ENCODE data around the gene UGT1A9. TPM values are rescaled to one million over a fixed set of nuclear protein-coding genes. Genes with fewer than 3 reads are reported as not detected.

UGT1A9 gene
- total and polyA plus RNA-seq, 10 of the 15 experiments (the other 5 are each of a cell fraction or from before 2014, with no cell fraction given), result 0.07 TPM; not detected in 9

DNA sequence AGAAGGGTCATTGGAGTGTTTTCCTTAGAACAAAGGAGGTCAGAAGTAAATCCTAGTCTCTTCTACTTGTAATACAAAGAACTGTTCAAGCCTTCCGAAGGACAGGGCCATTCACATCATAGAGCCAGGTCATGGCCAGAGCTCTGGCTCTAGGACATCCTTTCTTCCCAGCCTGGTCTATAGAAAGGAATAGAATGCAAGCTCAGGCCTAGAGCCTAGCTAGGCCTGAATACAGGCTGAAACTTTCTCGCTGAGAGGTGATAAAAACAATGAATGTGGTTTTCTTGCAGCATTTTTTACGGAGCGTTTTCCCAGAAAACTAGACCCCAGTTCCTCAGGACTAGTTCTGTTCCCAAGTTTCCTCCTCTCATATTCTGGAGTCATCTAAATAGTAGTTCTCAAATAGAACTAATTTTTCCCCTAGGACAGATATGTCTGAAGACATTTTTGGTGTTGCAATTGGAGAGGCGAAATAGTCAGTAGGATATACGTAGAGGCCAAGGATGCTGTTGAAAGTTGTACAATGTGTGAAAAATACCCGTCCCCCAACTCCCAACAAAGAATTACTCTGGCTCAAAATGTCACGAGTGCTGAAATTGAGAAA is 27.8 kb downstream of the UGT1A9 start:
- no peak for TF ChIP-seq PML (IDR thresholded peaks at IDR 0.05; ENCODE audit: low read length)
- no peak for TF ChIP-seq YBX1 (IDR thresholded peaks at IDR 0.05)
- no peak for TF ChIP-seq SIX5 (IDR thresholded peaks at IDR 0.05; ENCODE audit: low read depth, low read length, severe bottlenecking)
- TF ChIP-seq, protein P1, sequence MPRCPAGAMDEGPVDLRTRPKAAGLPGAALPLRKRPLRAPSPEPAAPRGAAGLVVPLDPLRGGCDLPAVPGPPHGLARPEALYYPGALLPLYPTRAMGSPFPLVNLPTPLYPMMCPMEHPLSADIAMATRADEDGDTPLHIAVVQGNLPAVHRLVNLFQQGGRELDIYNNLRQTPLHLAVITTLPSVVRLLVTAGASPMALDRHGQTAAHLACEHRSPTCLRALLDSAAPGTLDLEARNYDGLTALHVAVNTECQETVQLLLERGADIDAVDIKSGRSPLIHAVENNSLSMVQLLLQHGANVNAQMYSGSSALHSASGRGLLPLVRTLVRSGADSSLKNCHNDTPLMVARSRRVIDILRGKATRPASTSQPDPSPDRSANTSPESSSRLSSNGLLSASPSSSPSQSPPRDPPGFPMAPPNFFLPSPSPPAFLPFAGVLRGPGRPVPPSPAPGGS (IDR thresholded peaks at IDR 0.05; ENCODE audit: borderline replicate concordance, insufficient read depth, low read depth, low read length, poor library complexity, severe bottlenecking), result no peak
- no peak for TF ChIP-seq SP1 (IDR thresholded peaks at IDR 0.05; ENCODE audit: low read depth, low read length)
- no peak for TF ChIP-seq NBN (IDR thresholded peaks at IDR 0.05)
- TF ChIP-seq HCFC1 (IDR thresholded peaks at IDR 0.05; ENCODE audit: low read length), result no peak
- TF ChIP-seq FOS (IDR thresholded peaks at IDR 0.05; ENCODE audit: borderline replicate concordance, extremely low read depth, insufficient read length), result no peak
- no peak for TF ChIP-seq SMARCA5 (IDR thresholded peaks at IDR 0.05)
- TF ChIP-seq RELA (IDR thresholded peaks at IDR 0.05; ENCODE audit: borderline replicate concordance, partially characterized antibody), result no peak
- no peaks in the 10 kb centered on the region for H3K27me3 ChIP-seq (replicated peaks in 1 of 2; ENCODE audit: control insufficient read depth in 2 of 2, insufficient read depth in 2 of 2, low read length in 1 of 2)
- H2AFZ ChIP-seq (ENCODE audit: control insufficient read depth, low read depth, low read length), result no peak overlapping the region
- ATAC-seq (no peak), DNase-seq (ENCODE audit: low read depth, low spot score) (no peak), FAIRE-seq (no peak)
- no peak overlapping the region for H3K4me2 ChIP-seq (ENCODE audit: control insufficient read depth, insufficient read depth)
- ChIA-PET SMC1A (ENCODE audit: uncharacterized antibody, unreplicated experiment) (interaction anchor here (1.0 kb wide), 1 partner anchor 45 kb away, joined by 3 read pairs; no protein-coding TSS in a partner anchor), POLR2A (no interaction called here), RAD21 (ENCODE audit: unreplicated experiment) (no interaction called here), CTCF (no interaction called here)
- WGBS (ENCODE audit: insufficient coverage, insufficient replicate concordance, low lambda C conversion rate, missing lambda C conversion rate), result 54% methylated on average over 8 of the region's 8 CpGs
- no peaks in the 10 kb centered on the region for H3K9me3 ChIP-seq (replicated peaks; ENCODE audit: control insufficient read depth, insufficient read depth, low read length)
- intact Hi-C loops (cut with micrococcal nuclease; ENCODE audit: unreplicated experiment) (no loop called here), in situ Hi-C loops (cut with MboI) (no loop called here)
- H3K36me3 ChIP-seq (ENCODE audit: control insufficient read depth in 2 of 2, insufficient read depth in 2 of 2, low read length in 1 of 2), result no peaks in the 10 kb centered on the region
- no TSS peak for BruUV-seq (replicated peaks)
- no peaks in the 10 kb centered on the region for H3K4me1 ChIP-seq (ENCODE audit: control insufficient read depth, insufficient read depth, low read length)
- no peaks in the 10 kb centered on the region for H3K79me2 ChIP-seq (ENCODE audit: control insufficient read depth, insufficient read depth, low read length)
- no peak overlapping the region for H3K27ac ChIP-seq (ENCODE audit: control insufficient read depth, insufficient read depth)
- no peak overlapping the region for H3K9ac ChIP-seq (ENCODE audit: control insufficient read depth, insufficient read depth, low read length)
- H4K20me1 ChIP-seq (ENCODE audit: control insufficient read depth, insufficient read depth), result no peaks in the 10 kb centered on the region
- H3K4me3 ChIP-seq, result no peak overlapping the region
